AG04449 (cell line): ENCODE measurements around the gene HNRNPLL.

Experiments
- CTCF ChIA-PET: fragments of 350-600 bp; formaldehyde crosslinking; extraction: SDS; loops from one replicate; lab custom pipeline; 2021; ENCODE audit warnings: antibody characterized with exemption; lab: Yijun Ruan, JAX
- POLR2A ChIA-PET: fragments of 400-600, 350-600 bp; formaldehyde crosslinking; extraction: SDS; loops from one replicate; lab custom pipeline; 2020; ENCODE audit warnings: antibody characterized with exemption, inconsistent platforms; lab: Yijun Ruan, JAX
- DNase-seq: peaks from one replicate; pipeline ENCODE4 v3.0.0-alpha.2; 2010; ENCODE audit warnings: low read depth, low spot score
- H3K4me3 ChIP-seq: 2 replicates; pipeline ENCODE4 v1.5.1; 2011; ENCODE audit warnings: low read depth, mild to moderate bottlenecking, control low read depth, low read length
- TF ChIP-seq, protein P1 (sequence below): IDR thresholded peaks from one replicate; pipeline ENCODE4 v1.5.1; 2011; ENCODE audit warnings: mild to moderate bottlenecking, moderate library complexity, low read length, control low read depth, inconsistent platforms; ENCODE audit not compliant: insufficient read depth; ENCODE audit errors: missing control alignments

Gene HNRNPLL

DNA sequence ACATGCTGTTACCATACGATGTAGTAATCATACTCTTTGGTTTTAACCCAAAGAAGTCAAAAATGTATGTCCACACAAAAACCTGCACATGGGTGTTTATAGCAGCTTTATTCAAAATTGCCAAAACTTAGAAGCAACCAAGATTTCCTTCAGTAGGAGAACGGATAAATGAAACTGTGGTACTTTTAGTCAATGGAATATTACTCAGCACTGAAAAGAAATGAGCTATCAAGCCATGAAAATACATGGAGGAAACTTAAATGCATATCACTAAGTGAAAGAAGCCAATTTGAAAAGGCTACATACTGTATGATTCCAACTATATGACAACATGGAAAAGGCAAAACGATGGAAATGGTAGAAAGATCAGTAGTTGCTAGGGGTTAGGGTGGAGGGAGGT, 86.6 kb downstream of the HNRNPLL start:
- ChIA-PET CTCF (no interaction called here), POLR2A (no interaction called here)
- TF ChIP-seq, protein P1, sequence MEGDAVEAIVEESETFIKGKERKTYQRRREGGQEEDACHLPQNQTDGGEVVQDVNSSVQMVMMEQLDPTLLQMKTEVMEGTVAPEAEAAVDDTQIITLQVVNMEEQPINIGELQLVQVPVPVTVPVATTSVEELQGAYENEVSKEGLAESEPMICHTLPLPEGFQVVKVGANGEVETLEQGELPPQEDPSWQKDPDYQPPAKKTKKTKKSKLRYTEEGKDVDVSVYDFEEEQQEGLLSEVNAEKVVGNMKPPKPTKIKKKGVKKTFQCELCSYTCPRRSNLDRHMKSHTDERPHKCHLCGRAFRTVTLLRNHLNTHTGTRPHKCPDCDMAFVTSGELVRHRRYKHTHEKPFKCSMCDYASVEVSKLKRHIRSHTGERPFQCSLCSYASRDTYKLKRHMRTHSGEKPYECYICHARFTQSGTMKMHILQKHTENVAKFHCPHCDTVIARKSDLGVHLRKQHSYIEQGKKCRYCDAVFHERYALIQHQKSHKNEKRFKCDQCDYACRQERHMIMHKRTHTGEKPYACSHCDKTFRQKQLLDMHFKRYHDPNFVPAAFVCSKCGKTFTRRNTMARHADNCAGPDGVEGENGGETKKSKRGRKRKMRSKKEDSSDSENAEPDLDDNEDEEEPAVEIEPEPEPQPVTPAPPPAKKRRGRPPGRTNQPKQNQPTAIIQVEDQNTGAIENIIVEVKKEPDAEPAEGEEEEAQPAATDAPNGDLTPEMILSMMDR: no peak
- no peak for DNase-seq
- no peak overlapping the region for H3K4me3 ChIP-seq

DNA sequence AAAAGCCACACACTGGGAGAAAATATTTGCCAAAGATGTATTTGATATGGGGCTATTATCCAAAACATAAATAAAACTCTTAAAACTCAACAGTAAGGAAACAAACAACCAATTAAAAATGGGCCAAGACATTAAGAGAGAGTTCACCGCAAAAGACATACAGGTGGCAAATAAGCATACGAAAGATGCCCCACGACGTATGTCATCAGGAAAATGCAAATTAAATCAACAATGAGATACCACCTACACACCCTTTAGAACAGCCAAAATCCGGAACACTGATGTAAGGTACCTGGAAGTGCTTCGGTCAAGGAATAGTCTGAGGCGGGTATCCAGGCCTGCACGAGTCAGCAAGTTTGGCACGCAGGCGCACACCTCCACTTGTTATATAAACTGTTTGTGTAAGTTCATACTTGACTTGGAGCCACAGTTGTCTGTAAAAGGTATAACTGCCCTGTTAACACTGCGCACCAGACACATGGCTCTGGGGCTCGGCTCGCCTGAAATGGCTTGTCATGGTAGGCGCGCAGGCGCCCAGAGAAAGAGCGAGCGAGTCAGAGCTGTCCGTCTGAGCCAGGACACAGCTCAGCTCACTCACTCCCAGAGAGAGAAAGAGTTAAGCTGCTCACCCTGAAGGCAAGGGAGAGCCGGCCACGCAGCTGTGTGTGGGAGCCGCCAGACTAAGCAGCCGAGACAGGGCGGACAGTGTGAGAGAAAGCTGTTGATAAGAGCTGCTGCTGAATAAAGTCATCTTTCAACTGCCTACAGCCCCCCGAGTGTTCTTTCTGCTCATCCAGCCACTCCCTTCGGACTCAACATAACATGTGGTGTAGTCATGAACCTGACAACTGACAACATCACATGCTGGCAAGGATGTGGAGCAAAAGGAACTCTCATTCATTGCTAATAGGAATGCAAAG, 87.3 kb downstream of the HNRNPLL start:
- no peak for DNase-seq
- TF ChIP-seq, protein P1: no peak
- ChIA-PET CTCF (interaction anchor here (1.5 kb wide), 1 partner anchor 204 kb away, joined by 3 read pairs; no protein-coding TSS in a partner anchor), POLR2A (interaction anchor here (0.6 kb wide), 1 partner anchor 133 kb away, joined by 5 read pairs; no protein-coding TSS in a partner anchor)
- no peak overlapping the region for H3K4me3 ChIP-seq

DNA sequence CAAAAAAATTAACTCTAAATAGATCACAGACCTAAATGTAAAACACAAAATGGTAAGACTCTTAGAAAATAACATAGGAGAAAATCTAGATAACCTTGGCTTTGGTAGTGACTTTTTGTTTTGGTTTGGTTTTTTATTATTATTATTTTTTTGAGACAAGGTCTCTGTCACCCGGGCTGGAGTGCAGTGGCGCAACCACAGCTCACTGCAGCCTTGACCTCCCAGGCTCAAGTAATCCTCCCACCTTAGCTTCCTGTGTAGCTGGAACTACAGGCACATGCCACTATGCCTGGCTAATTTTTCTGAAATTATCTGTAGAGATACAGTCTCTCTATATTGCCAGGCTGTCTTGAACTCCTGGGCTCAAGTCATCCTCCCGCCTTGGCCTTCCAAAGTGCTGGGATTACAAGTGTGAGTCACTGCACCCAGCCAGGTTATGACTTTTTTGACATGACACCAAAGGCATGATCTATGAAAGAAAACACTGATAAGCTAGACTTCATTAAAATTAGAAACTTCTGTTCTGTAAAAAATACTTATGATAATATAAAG, 88.0 kb downstream of the HNRNPLL start:
- TF ChIP-seq, protein P1: no peak
- ChIA-PET POLR2A (interaction anchor here (0.6 kb wide), 1 partner anchor 133 kb away, joined by 5 read pairs; no protein-coding TSS in a partner anchor), CTCF (interaction anchor here (1.5 kb wide), 1 partner anchor 203 kb away, joined by 3 read pairs; no protein-coding TSS in a partner anchor)
- no peak for DNase-seq
- H3K4me3 ChIP-seq: no peak overlapping the region

DNA sequence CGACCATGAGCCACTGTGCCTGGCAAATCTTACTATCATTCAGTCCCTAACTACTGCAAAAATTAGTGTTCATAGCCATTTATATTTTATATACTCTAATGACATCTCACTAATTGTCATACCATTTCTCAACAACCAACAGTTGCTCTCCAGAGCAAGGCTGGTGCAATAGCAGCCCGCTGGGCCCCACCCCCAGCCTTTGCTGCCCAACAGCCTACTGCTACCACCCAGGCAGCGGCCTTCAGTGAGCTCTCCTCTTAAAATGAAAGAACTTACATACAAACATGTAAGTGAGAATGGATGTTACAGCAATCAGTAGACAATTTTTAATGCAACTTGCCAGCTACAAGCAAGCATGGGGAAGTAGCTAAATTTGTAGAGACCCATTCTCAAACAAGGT, 90.5 kb downstream of the HNRNPLL start:
- CTCF ChIA-PET: no interaction called here
- DNase-seq: no peak
- POLR2A ChIA-PET: interaction anchor here (1.9 kb wide), 1 partner anchor 239 kb away, joined by 7 read pairs; the partner anchor contains the start of gene SRSF7
- no peak overlapping the region for H3K4me3 ChIP-seq
- TF ChIP-seq, protein P1: no peak
